Measurements from ENCODE around the gene TPD52L1.

The TPD52L1 gene

DNA sequence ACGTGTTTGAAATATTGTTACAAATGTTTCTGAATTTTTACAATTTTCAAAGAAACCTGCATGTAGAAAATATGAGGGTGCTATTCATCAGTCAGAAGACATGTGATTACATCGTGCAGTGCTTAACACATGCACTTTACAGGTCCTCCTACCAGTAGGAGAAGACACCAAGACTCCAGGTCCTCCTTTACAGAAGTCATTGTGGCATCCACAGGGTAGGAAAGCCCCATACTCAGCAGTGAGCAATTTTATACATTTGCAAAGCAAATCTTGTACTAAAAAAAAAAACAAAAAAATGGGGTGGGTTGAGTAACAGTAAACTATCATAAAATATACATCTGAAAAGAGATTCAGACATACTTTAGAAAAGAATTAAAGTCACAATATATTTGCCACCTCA is 14.0 kb downstream of the TPD52L1 start:
- TF ChIP-seq SIN3A (IDR thresholded peaks at IDR 0.05; ENCODE audit: borderline replicate concordance, insufficient read depth, low read length) = no peak
- no peak for TF ChIP-seq TAF1 (IDR thresholded peaks at IDR 0.05; ENCODE audit: borderline replicate concordance, insufficient read depth, low read length)
- TF ChIP-seq, protein P1, sequence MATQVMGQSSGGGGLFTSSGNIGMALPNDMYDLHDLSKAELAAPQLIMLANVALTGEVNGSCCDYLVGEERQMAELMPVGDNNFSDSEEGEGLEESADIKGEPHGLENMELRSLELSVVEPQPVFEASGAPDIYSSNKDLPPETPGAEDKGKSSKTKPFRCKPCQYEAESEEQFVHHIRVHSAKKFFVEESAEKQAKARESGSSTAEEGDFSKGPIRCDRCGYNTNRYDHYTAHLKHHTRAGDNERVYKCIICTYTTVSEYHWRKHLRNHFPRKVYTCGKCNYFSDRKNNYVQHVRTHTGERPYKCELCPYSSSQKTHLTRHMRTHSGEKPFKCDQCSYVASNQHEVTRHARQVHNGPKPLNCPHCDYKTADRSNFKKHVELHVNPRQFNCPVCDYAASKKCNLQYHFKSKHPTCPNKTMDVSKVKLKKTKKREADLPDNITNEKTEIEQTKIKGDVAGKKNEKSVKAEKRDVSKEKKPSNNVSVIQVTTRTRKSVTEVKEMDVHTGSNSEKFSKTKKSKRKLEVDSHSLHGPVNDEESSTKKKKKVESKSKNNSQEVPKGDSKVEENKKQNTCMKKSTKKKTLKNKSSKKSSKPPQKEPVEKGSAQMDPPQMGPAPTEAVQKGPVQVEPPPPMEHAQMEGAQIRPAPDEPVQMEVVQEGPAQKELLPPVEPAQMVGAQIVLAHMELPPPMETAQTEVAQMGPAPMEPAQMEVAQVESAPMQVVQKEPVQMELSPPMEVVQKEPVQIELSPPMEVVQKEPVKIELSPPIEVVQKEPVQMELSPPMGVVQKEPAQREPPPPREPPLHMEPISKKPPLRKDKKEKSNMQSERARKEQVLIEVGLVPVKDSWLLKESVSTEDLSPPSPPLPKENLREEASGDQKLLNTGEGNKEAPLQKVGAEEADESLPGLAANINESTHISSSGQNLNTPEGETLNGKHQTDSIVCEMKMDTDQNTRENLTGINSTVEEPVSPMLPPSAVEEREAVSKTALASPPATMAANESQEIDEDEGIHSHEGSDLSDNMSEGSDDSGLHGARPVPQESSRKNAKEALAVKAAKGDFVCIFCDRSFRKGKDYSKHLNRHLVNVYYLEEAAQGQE (IDR thresholded peaks at IDR 0.05; ENCODE audit: insufficient read depth in 1 of 2, low read depth in 2 of 2, low read length in 2 of 2) = no peak
- TF ChIP-seq FOXP2 (optimal IDR thresholded peaks at IDR 0.05; ENCODE audit: borderline replicate concordance, extremely low read depth, extremely low read length, insufficient read depth) = no peak
- TF ChIP-seq POLR2AphosphoS5 (IDR thresholded peaks at IDR 0.05; ENCODE audit: low read depth, low read length) = no peak

DNA sequence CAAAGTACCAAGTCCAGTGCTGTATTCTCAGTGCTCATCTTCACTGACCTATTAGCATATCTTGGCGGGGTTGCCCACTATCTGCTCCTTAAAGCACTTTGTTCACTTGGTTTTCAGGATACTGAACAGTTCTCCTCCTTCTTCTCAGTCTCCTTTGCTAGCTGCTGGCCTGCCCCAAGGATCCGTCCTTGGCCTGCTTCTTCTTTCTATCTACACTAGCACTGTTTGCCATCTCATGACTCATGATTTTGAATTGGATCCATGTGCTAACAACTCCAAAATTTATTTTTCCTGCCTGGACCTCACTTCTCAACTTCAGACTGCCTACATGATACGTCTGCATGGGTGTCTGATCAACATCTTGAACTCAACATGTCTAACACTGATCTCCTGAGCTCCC is 15.5 kb downstream of the TPD52L1 start:
- TF ChIP-seq, protein P1 (IDR thresholded peaks at IDR 0.05; ENCODE audit: insufficient read depth in 1 of 2, low read depth in 2 of 2, low read length in 2 of 2) = no peak
- TF ChIP-seq POLR2AphosphoS5 (IDR thresholded peaks at IDR 0.05; ENCODE audit: low read depth, low read length) (no peak), FOXP2 (optimal IDR thresholded peaks at IDR 0.05; ENCODE audit: borderline replicate concordance, extremely low read depth, extremely low read length, insufficient read depth) (no peak), SIN3A (IDR thresholded peaks at IDR 0.05; ENCODE audit: borderline replicate concordance, insufficient read depth, low read length) (no peak), TAF1 (IDR thresholded peaks at IDR 0.05; ENCODE audit: borderline replicate concordance, insufficient read depth, low read length) (no peak)

DNA sequence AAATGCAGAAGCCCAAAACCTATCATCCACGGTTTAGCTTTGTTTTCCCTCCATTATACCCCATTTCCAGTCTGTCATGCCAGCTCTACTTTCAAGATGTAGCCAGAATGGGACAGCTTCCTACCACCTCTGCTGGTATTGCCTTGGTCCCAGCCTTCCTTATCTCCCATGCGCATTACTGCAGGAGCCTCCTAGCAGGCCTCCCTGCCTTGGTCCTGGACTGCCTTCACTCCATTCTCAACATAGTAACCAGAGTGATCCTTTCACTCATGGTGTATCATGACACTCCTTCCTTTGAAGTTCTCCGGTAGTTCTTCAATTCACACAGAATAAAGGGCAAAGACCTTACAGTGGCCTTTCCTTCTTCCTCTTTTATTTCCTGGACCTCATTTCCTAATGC is 15.9 kb downstream of the TPD52L1 start:
- no peak for TF ChIP-seq FOXP2 (optimal IDR thresholded peaks at IDR 0.05; ENCODE audit: borderline replicate concordance, extremely low read depth, extremely low read length, insufficient read depth)
- TF ChIP-seq TAF1 (IDR thresholded peaks at IDR 0.05; ENCODE audit: borderline replicate concordance, insufficient read depth, low read length) = no peak
- no peak for TF ChIP-seq POLR2AphosphoS5 (IDR thresholded peaks at IDR 0.05; ENCODE audit: low read depth, low read length)

DNA sequence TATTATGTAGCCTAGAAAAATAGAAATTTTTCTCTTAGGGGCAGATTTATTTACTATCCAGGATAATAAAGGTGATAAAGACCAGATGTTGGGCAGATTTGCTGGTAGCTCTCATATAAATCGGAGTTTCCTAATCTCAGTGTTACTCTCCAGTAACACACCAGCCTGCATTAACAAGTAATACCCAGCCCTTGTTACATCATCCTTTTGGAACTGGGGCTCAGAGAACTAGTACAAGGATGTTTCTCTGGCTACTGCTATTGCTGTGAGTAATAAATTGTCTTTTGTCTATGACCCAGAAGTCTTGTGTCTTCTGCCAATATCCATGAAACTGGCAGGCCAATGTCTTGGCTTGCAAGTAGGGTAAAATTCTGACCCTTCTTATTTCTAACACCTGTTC is 16.8 kb downstream of the TPD52L1 start:
- TF ChIP-seq SIN3A (IDR thresholded peaks at IDR 0.05; ENCODE audit: borderline replicate concordance, insufficient read depth, low read length) (no peak), TAF1 (IDR thresholded peaks at IDR 0.05; ENCODE audit: borderline replicate concordance, insufficient read depth, low read length) (no peak), POLR2AphosphoS5 (IDR thresholded peaks at IDR 0.05; ENCODE audit: low read depth, low read length) (no peak), FOXP2 (optimal IDR thresholded peaks at IDR 0.05; ENCODE audit: borderline replicate concordance, extremely low read depth, extremely low read length, insufficient read depth) (no peak)
- TF ChIP-seq, protein P1 (IDR thresholded peaks at IDR 0.05; ENCODE audit: insufficient read depth in 1 of 2, low read depth in 2 of 2, low read length in 2 of 2) = no peak

DNA sequence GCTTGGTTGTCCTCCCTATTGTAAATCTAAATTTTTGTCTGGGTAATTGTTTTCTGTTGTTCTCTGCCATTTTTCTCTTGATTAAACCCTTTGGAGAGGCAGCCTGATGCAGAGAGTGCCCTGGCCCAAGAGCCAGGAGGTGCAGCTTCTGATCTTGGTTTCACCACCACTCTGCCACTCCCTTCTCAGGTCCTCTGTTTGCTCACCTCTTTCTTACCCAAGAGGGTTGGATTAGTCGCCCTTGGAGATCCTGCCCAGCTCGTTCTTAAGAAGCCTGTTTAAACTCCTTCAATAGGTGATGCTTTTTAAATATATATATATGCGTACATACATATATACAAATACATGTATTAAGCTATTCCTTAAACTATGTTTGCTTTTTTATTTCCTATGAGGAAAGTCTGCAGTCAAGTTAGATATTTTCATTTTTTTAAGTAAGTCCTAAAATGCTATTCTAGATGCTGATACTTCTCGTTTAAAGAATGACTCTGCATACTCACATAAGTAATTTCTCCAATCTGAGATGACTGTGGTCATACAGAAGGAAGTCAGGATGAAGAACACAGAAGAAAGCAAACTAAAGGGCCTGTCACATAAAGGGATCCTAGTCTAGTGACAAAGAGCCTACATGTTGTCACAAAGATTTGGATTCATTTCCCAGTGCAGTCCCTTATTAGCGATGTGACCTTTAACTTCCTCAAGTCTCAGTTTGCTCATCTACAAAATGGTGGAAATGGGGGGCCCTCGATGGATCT is 19.9 kb downstream of the TPD52L1 start:
- TF ChIP-seq TAF1 (IDR thresholded peaks at IDR 0.05; ENCODE audit: borderline replicate concordance, insufficient read depth, low read length) (no peak), SIN3A (IDR thresholded peaks at IDR 0.05; ENCODE audit: borderline replicate concordance, insufficient read depth, low read length) (no peak), POLR2AphosphoS5 (IDR thresholded peaks at IDR 0.05; ENCODE audit: low read depth, low read length) (no peak), FOXP2 (optimal IDR thresholded peaks at IDR 0.05; ENCODE audit: borderline replicate concordance, extremely low read depth, extremely low read length, insufficient read depth) (no peak)
- TF ChIP-seq, protein P1 (IDR thresholded peaks at IDR 0.05; ENCODE audit: insufficient read depth in 1 of 2, low read depth in 2 of 2, low read length in 2 of 2) = no peak
